Fibroblast of the aortic adventitia (primary cell): ENCODE data around the gene FHIT. TPM values are rescaled to one million over a fixed set of nuclear protein-coding genes. Genes with fewer than 3 reads are reported as not detected.

Experiments used
- DNase-seq: peaks from one replicate; pipeline ENCODE4 v3.0.0-alpha.2; 2010; ENCODE audit warnings: low read depth
- H3K4me3 ChIP-seq: 2 replicates; pipeline ENCODE4 v1.5.1; 2011; ENCODE audit warnings: low read depth, mild to moderate bottlenecking, control low read depth, low read length, moderate library complexity
- total RNA-seq: library from RNA; depleted of rRNA; stranded (reverse); fragments of >200 nt; gene quantifications from 2 replicates; pipeline ENCODE4 v1.2.3, GENCODE V29; 2012; ENCODE audit warnings: low replicate concordance
- TF ChIP-seq, protein P1 (sequence below): IDR thresholded peaks from 2 replicates; pipeline ENCODE4 v1.5.1; 2011; ENCODE audit warnings: mild to moderate bottlenecking, low read length, control low read depth, inconsistent platforms; ENCODE audit not compliant: insufficient read depth

Gene FHIT
- total RNA-seq, 1 donor, result 1.5 TPM

DNA sequence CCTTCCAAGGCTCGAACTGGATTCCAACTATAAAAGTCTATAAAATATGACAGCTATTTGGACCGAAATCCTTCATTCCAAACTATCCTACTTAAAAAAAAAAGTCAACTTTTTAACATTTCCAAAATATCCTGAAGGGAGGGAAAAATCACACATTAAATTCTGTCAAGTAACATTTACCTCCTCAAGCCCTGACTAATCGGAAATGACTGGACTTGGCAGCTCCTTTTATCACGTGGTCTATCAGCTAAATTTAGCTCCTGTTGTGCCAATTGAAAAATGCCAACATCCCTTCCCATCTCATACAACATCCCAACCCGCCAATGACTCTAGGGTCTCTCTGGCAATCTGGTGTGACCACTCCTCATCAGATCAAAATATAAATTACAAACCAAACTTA lies 297.9 kb downstream of the FHIT start:
- TF ChIP-seq, protein P1, sequence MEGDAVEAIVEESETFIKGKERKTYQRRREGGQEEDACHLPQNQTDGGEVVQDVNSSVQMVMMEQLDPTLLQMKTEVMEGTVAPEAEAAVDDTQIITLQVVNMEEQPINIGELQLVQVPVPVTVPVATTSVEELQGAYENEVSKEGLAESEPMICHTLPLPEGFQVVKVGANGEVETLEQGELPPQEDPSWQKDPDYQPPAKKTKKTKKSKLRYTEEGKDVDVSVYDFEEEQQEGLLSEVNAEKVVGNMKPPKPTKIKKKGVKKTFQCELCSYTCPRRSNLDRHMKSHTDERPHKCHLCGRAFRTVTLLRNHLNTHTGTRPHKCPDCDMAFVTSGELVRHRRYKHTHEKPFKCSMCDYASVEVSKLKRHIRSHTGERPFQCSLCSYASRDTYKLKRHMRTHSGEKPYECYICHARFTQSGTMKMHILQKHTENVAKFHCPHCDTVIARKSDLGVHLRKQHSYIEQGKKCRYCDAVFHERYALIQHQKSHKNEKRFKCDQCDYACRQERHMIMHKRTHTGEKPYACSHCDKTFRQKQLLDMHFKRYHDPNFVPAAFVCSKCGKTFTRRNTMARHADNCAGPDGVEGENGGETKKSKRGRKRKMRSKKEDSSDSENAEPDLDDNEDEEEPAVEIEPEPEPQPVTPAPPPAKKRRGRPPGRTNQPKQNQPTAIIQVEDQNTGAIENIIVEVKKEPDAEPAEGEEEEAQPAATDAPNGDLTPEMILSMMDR, result no peak
- no peak overlapping the region for H3K4me3 ChIP-seq
- peak; percentile 33 for DNase-seq

DNA sequence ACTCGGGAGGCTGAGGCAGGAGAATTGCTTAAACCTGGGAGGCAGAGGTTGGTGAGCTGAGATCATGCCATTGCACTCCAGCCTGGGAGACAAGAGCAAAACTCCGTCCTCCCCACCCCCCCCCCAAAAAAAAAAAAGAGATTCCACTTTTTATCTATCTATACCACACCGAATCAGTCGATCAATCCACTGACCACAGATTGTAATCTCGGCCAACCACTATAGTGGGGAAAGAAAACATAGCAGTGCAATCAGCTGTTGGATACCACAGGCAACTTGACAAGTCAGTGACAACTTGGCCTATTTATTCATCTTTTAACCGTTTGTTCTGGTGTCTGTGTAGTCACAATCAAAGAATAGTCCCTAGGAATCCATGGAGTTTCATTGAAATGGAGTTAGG lies 299.2 kb downstream of the FHIT start:
- DNase-seq, result no peak
- H3K4me3 ChIP-seq, result no peak overlapping the region
- TF ChIP-seq, protein P1, result no peak

DNA sequence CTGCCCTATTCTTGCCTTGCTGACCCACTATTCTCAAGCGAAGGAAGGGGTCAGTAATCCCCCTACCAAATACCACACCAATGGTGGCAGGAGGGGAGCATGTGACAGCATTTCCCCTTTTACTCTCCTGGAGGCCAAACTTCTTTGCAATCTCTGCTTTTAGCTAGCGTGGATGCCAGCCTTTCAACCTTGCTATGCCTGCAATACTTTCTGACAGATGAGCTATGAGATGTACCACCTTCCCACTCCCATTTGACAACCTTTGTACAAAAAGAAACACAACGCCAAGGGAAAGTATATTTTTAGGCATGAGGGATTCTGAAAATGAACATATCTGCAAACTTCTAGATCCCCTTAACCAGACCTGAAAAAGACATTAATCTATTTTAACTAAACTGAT lies 302.1 kb downstream of the FHIT start:
- no peak for DNase-seq
- no peak overlapping the region for H3K4me3 ChIP-seq
- TF ChIP-seq, protein P1, result no peak

DNA sequence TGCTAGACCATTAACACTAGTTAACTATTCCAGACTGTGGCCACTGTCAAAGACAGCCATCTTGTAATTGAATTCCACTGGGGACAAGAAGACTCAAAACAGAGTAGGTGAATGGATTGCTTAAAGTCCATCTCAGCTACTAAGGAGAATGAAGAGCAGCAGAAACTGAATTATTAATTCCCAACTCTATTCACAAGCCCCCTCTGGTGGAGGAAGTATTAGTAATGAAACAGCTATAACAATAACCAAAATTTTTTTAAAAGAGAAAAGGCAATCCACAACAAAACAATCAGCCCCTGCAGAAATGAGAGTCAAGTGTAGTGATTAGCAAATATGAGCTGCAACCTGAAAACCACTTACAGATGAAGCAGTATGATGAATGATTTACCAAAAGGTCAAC lies 302.8 kb downstream of the FHIT start:
- H3K4me3 ChIP-seq, result no peak overlapping the region
- TF ChIP-seq, protein P1, result no peak

DNA sequence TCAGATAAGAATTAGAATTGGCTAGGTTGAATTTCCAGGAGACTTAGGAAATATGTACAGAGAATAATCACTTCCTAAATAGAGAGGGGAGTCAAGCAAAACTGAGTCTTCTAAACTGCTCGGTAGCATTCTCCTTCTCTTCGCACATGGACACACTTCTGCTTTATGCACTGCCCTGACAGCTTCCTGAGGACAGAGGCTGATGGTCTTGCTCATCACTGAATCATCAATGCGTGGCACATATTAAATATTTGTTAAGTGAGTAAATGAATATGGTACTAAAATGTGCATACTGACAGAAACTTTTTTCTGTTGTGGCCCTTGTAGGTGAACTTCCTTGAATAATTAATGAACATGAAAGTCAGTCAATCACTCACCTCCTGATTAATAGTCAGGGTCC lies 315.5 kb downstream of the FHIT start:
- TF ChIP-seq, protein P1, result no peak
- peak; percentile 16 for DNase-seq
- H3K4me3 ChIP-seq, result no peak overlapping the region

More for the DNA sequence above, 302.8 kb downstream of the FHIT start:
- peak; percentile 19 for DNase-seq

DNA sequence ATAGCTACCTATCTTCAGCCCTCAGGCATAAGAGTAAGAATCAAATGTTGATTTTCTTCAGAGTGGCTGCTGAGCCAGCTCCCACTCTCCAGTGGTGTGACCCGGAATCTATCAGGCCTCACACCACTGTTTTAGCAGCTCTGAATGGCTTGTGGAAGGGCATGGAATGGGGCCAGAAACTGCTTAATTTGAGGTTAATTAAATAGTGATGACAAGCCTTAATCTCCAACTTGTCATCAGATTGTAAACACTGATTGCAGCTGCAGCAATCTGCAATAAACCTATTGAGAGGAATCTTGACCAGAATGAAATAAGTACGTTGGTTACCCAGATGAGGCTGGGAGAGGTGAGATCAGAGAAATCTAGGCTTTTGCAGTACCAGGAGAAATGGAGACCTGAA lies 317.4 kb downstream of the FHIT start:
- no peak overlapping the region for H3K4me3 ChIP-seq
- DNase-seq, result no peak
- TF ChIP-seq, protein P1, result no peak

DNA sequence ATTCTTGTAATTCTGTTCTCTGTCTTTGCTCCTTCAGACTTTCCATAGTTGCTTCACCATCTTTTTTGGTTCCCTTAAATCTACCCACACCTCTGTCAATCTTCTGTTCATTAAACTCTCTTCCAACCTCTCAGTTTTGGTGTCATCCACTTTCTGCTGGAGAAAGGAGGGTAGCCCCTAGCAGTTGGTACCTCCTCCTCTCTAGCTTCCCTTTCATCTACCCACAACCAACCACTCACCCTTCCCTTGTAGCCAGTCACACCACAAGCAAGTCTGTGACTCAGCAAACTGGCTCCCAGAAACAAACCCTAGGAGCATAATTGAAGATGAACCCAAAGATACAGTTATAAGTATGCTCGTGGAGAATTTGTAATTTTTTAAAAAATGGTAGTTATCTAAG lies 318.6 kb downstream of the FHIT start:
- DNase-seq, result no peak
- TF ChIP-seq, protein P1, result no peak
- H3K4me3 ChIP-seq, result no peak overlapping the region
